Calu3 (cell line): Measurements from ENCODE around the gene WFDC2. TPM values are rescaled to one million over a fixed set of nuclear protein-coding genes. Genes with fewer than 3 reads are reported as not detected.

Experiments
- BruUV-seq: library from RNA; stranded (reverse); fragments of 400-500 nt; replicated peaks from 2 replicates; lab custom pipeline; 2021; lab: Mats Ljungman, UMichigan
- CTCF ChIA-PET: fragments of 300-600 bp; sonication (Branson Sonifier 250); formaldehyde crosslinking; loops from one replicate; lab custom pipeline; 2022; ENCODE audit warnings: antibody characterized with exemption; lab: Charles Lee
- DNase-seq: peaks from one replicate; pipeline ENCODE4 v3.0.0; 2022
- H3K27ac Mint-ChIP-seq: one replicate; pipeline ENCODE4 v1.8.0; 2022; ENCODE audit warnings: mixed read lengths; ENCODE audit not compliant: unreplicated experiment
- H3K27me3 Mint-ChIP-seq: one replicate; pipeline ENCODE4 v1.8.0; 2022; ENCODE audit warnings: mixed read lengths; ENCODE audit not compliant: unreplicated experiment
- H3K36me3 Mint-ChIP-seq: one replicate; pipeline ENCODE4 v1.8.0; 2022; ENCODE audit warnings: mild to moderate bottlenecking, moderate library complexity, mixed read lengths; ENCODE audit not compliant: insufficient read depth, unreplicated experiment
- H3K4me1 Mint-ChIP-seq: one replicate; pipeline ENCODE4 v1.8.0; 2022; ENCODE audit warnings: mild to moderate bottlenecking, low read depth, mixed read lengths; ENCODE audit not compliant: unreplicated experiment
- H3K4me3 Mint-ChIP-seq: one replicate; pipeline ENCODE4 v1.8.0; 2022; ENCODE audit warnings: mild to moderate bottlenecking, low read depth, moderate library complexity, mixed read lengths; ENCODE audit not compliant: unreplicated experiment
- H3K9me3 Mint-ChIP-seq: one replicate; pipeline ENCODE4 v1.8.0; 2022; ENCODE audit warnings: low read depth, mixed read lengths; ENCODE audit not compliant: unreplicated experiment
- intact Hi-C: fragments of 100-400 bp; cut with micrococcal nuclease; formaldehyde crosslinking; loops from one replicate; pipeline ENCODE4 v1.10.0; 2022; ENCODE audit not compliant: unreplicated experiment
- total RNA-seq: library from RNA; stranded (reverse); gene quantifications from 2 replicates; pipeline ENCODE4 v1.2.3, GENCODE V29; 2022
- TF ChIP-seq, protein P1 (sequence below): fragments of 200-600 bp; IDR thresholded peaks from one replicate; pipeline ENCODE4 v1.8.0; 2022; ENCODE audit warnings: antibody characterized with exemption; ENCODE audit not compliant: unreplicated experiment

The WFDC2 gene
- total RNA-seq, 1 experiment from 2014 or later = 295 TPM

DNA sequence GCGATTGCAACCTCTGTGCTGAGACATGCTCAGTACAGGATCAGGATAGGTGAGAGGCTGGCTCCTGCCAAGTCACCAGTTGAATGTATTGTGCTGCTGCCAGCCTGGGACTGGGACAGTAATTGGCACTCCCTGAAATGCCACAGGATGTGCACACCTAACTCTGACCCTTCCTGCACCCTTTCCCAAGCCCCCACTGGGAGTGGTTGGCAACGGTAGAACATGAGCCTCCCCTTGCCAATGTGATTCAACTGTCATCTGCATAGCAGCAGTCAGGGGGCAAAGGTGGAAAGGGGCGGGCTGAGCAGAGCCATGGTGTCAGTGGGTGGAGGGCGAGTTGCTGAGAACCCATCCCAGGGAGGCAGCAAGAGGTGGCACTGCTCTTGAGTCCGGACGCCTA lies 30.5 kb downstream of the WFDC2 start:
- peak; percentile 35 for DNase-seq
- TF ChIP-seq, protein P1, sequence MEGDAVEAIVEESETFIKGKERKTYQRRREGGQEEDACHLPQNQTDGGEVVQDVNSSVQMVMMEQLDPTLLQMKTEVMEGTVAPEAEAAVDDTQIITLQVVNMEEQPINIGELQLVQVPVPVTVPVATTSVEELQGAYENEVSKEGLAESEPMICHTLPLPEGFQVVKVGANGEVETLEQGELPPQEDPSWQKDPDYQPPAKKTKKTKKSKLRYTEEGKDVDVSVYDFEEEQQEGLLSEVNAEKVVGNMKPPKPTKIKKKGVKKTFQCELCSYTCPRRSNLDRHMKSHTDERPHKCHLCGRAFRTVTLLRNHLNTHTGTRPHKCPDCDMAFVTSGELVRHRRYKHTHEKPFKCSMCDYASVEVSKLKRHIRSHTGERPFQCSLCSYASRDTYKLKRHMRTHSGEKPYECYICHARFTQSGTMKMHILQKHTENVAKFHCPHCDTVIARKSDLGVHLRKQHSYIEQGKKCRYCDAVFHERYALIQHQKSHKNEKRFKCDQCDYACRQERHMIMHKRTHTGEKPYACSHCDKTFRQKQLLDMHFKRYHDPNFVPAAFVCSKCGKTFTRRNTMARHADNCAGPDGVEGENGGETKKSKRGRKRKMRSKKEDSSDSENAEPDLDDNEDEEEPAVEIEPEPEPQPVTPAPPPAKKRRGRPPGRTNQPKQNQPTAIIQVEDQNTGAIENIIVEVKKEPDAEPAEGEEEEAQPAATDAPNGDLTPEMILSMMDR = no peak
- Mint-ChIP-seq H3K27ac (no peak overlapping the region), H3K4me1 (peaks cover 28% of the 10 kb centered on the region), H3K9me3 (no peaks in the 10 kb centered on the region), H3K4me3 (no peak overlapping the region), H3K36me3 (no peaks in the 10 kb centered on the region), H3K27me3 (peaks cover 15% of the 10 kb centered on the region)
- intact Hi-C loops = no loop called here
- BruUV-seq = no TSS peak
- CTCF ChIA-PET = interaction anchor here (0.6 kb wide), 1 partner anchor 570 kb away, joined by 5 read pairs; no protein-coding TSS in a partner anchor

DNA sequence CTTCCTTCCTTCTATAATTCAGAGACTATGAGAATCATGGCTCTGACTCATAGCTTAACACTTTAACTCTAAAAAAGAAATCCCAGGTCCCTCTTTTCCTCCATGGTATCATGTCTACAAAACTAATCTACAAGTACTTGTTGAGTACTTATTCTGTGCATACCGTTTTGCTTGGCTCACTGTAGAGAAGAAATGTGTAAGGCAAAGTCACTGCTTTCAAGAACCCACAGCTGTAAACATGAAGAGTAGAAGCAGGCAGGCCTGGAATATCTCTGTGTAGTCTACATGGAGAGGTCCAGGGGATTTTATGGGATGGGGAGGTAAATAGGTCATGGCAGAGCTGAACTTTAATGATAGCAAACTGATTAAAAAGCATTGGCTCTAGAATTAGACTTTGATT lies 32.0 kb downstream of the WFDC2 start:
- H3K27me3 Mint-ChIP-seq = peaks cover 6% of the 10 kb centered on the region
- intact Hi-C loops = no loop called here
- TF ChIP-seq, protein P1 = no peak
- CTCF ChIA-PET = interaction anchor here (0.6 kb wide), 1 partner anchor 28 kb away, joined by 4 read pairs; no protein-coding TSS in a partner anchor
- no peak overlapping the region for H3K4me3 Mint-ChIP-seq
- H3K27ac Mint-ChIP-seq = no peak overlapping the region
- peaks cover 32% of the 10 kb centered on the region for H3K4me1 Mint-ChIP-seq
- DNase-seq = no peak
- no peaks in the 10 kb centered on the region for H3K9me3 Mint-ChIP-seq
- H3K36me3 Mint-ChIP-seq = no peaks in the 10 kb centered on the region
- BruUV-seq = no TSS peak

DNA sequence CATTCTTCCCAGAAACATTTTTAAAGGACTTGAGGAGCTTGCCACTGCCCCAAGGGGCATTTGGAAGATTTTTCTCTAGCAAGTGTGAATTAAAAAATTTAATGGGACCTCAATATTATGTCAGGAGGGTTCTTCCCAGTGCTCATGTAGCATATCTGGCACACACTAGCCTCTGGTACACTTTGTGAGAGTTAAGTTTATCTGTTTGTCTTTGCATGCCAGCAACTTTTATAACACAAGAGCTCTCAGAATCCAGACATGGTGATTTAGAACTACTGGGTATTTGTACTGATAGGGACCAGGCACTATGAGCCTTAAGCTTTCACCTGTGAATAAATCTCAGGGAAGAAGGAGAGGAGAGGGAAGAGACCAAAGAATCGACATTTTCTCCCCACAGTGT lies 33.0 kb downstream of the WFDC2 start:
- TF ChIP-seq, protein P1 = no peak
- peaks cover 3% of the 10 kb centered on the region for H3K9me3 Mint-ChIP-seq
- no peak overlapping the region for H3K27ac Mint-ChIP-seq
- no peak overlapping the region for H3K4me3 Mint-ChIP-seq
- peaks cover 4% of the 10 kb centered on the region for H3K36me3 Mint-ChIP-seq
- H3K4me1 Mint-ChIP-seq = peaks cover 41% of the 10 kb centered on the region
- intact Hi-C loops = no loop called here
- no peaks in the 10 kb centered on the region for H3K27me3 Mint-ChIP-seq
- no TSS peak for BruUV-seq
- no peak for DNase-seq
- CTCF ChIA-PET = interaction anchor here (0.6 to 1.7 kb wide), 4 partner anchors 16 to 303 kb away, joined by 3 to 6 read pairs (median 4); no protein-coding TSS in a partner anchor

DNA sequence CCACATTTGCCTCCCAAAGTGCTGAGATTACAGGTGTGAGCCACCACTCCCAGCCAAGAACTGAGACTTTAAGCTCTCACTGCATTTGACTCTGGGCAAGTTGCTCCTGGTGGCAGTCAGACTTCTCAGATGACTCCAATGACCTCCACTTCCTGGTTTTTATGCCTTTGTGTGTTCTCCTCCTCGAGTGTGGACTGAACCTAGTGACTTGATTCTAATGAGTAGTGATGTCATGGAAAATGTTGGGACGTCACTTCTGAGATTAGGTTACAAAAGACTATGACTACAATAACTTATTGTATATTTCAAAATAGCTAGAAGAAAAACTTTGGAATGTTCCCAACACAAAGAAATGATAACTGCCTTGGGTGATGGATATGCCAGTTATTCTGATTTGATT lies 33.9 kb downstream of the WFDC2 start:
- Mint-ChIP-seq H3K27ac (no peak overlapping the region), H3K9me3 (peaks cover 3% of the 10 kb centered on the region), H3K27me3 (no peaks in the 10 kb centered on the region), H3K4me1 (peaks cover 50% of the 10 kb centered on the region), H3K36me3 (peaks cover 4% of the 10 kb centered on the region), H3K4me3 (no peak overlapping the region)
- BruUV-seq = no TSS peak
- TF ChIP-seq, protein P1 = no peak
- intact Hi-C loops = no loop called here
- CTCF ChIA-PET = interaction anchor here (1.7 kb wide), 1 partner anchor 15 kb away, joined by 6 read pairs; no protein-coding TSS in a partner anchor
- DNase-seq = no peak
